H9 (cell line): ENCODE measurements around the gene STAB1. TPM values are rescaled to one million over a fixed set of nuclear protein-coding genes. Genes with fewer than 3 reads are reported as not detected.

Source experiments
- DNase-seq: peaks from one replicate; pipeline ENCODE4 v3.0.0-alpha.2; 2017
- H2AFZ ChIP-seq: one replicate; pipeline ENCODE4 v1.6.1; 2013; ENCODE audit warnings: mild to moderate bottlenecking, low read length, control low read depth, moderate library complexity
- H2AK5ac ChIP-seq: 2 replicates; pipeline ENCODE4 v1.6.1; 2013; ENCODE audit warnings: low read length, control low read depth, mixed read lengths; ENCODE audit not compliant: insufficient read length
- H2BK120ac ChIP-seq: one replicate; pipeline ENCODE4 v1.6.1; 2013; ENCODE audit warnings: low read depth, mild to moderate bottlenecking, low read length, control low read depth, inconsistent platforms; ENCODE audit not compliant: poor library complexity, severe bottlenecking
- H2BK12ac ChIP-seq: 2 replicates; pipeline ENCODE4 v1.6.1; 2013; ENCODE audit warnings: low read length, control low read depth, mixed read lengths, low read depth; ENCODE audit not compliant: insufficient read length
- H2BK15ac ChIP-seq: 2 replicates; pipeline ENCODE4 v1.6.1; 2013; ENCODE audit warnings: low read depth, low read length, control low read depth
- H2BK20ac ChIP-seq: one replicate; pipeline ENCODE4 v1.6.1; 2013; ENCODE audit warnings: low read depth, mild to moderate bottlenecking, low read length, control low read depth, inconsistent platforms; ENCODE audit not compliant: poor library complexity, severe bottlenecking
- H2BK5ac ChIP-seq: 2 replicates; pipeline ENCODE4 v1.6.1; 2013; ENCODE audit warnings: low read length, control low read depth, mixed read lengths; ENCODE audit not compliant: insufficient read length
- H3K14ac ChIP-seq: 2 replicates; pipeline ENCODE4 v1.6.1; 2013; ENCODE audit warnings: low read length, control low read depth; ENCODE audit not compliant: insufficient read depth
- H3K18ac ChIP-seq: 2 replicates; pipeline ENCODE4 v1.6.1; 2013; ENCODE audit warnings: low read depth, mild to moderate bottlenecking, mixed read lengths, low read length, control low read depth; ENCODE audit not compliant: insufficient read length
- H3K23ac ChIP-seq: 2 replicates; pipeline ENCODE4 v1.6.1; 2013; ENCODE audit warnings: low read length, control low read depth, mixed read lengths, low read depth; ENCODE audit not compliant: insufficient read length
- H3K23me2 ChIP-seq: 2 replicates; pipeline ENCODE4 v1.6.1; 2013; ENCODE audit warnings: low read depth, mild to moderate bottlenecking, mixed read lengths, low read length, control low read depth; ENCODE audit not compliant: insufficient read length, poor library complexity, severe bottlenecking
- H3K27ac ChIP-seq: 2 replicates; pipeline ENCODE4 v1.5.1; 2013; ENCODE audit warnings: low read length, control low read depth, mixed read lengths, low read depth; ENCODE audit not compliant: insufficient read length
- H3K27me3 ChIP-seq: 2 replicates; pipeline ENCODE4 v1.6.1; 2013; ENCODE audit warnings: low read length, control low read depth, inconsistent platforms; ENCODE audit not compliant: insufficient read depth
- H3K4ac ChIP-seq: 2 replicates; pipeline ENCODE4 v1.6.1; 2013; ENCODE audit warnings: low read depth, mild to moderate bottlenecking, control low read depth, inconsistent platforms, low read length, moderate library complexity
- H3K4me1 ChIP-seq: 2 replicates; pipeline ENCODE4 v1.6.1; 2013; ENCODE audit warnings: low read length, control low read depth, inconsistent platforms; ENCODE audit not compliant: insufficient read depth
- H3K4me2 ChIP-seq: 2 replicates; pipeline ENCODE4 v1.6.1; 2013; ENCODE audit warnings: low read length, control low read depth, mixed read lengths; ENCODE audit not compliant: insufficient read length, insufficient read depth
- H3K56ac ChIP-seq: 2 replicates; pipeline ENCODE4 v1.6.1; 2013; ENCODE audit warnings: low read depth, mild to moderate bottlenecking, mixed read lengths, low read length, control low read depth; ENCODE audit not compliant: insufficient read length
- H3K79me1 ChIP-seq: 2 replicates; pipeline ENCODE4 v1.6.1; 2013; ENCODE audit warnings: low read depth, mild to moderate bottlenecking, moderate library complexity, low read length, control low read depth, inconsistent platforms; ENCODE audit not compliant: insufficient read depth, poor library complexity, severe bottlenecking
- H3K79me2 ChIP-seq: 2 replicates; pipeline ENCODE4 v1.6.1; 2013; ENCODE audit warnings: low read length, control low read depth, inconsistent platforms; ENCODE audit not compliant: insufficient read depth
- H3K9ac ChIP-seq: 2 replicates; pipeline ENCODE4 v1.6.1; 2013; ENCODE audit warnings: low read length, control low read depth, mixed read lengths; ENCODE audit not compliant: insufficient read length; ENCODE audit errors: extremely low read depth
- H3K9me3 ChIP-seq: one replicate; pipeline ENCODE4 v1.6.1; 2013; ENCODE audit warnings: low read depth, low read length, inconsistent platforms; ENCODE audit not compliant: control insufficient read depth
- H3T11ph ChIP-seq: one replicate; pipeline ENCODE4 v1.6.1; 2013; ENCODE audit warnings: mild to moderate bottlenecking, low read length, control low read depth, inconsistent platforms
- H4K20me1 ChIP-seq: one replicate; pipeline ENCODE4 v1.6.1; 2013; ENCODE audit not compliant: control insufficient read depth, insufficient read length, insufficient read depth
- H4K5ac ChIP-seq: 2 replicates; pipeline ENCODE4 v1.6.1; 2013; ENCODE audit warnings: low read depth, mild to moderate bottlenecking, mixed read lengths, low read length, control low read depth; ENCODE audit not compliant: insufficient read length
- H4K8ac ChIP-seq: replicated peaks from 2 replicates; pipeline ENCODE4 v1.6.1; 2013; ENCODE audit warnings: low read length, control low read depth, mixed read lengths, low read depth; ENCODE audit not compliant: insufficient read length
- H4K91ac ChIP-seq: 2 replicates; pipeline ENCODE4 v1.6.1; 2013; ENCODE audit warnings: low read depth, mild to moderate bottlenecking, moderate library complexity, mixed read lengths, low read length, control low read depth; ENCODE audit not compliant: insufficient read length
- H3K27ac Mint-ChIP-seq, 3 experiments: 2 replicates in 2 of 3; 3 replicates in 1 of 3; pipeline ENCODE4 v1.8.0; 2020 to 2021; ENCODE audit warnings: mixed read lengths in 3 of 3, mild to moderate bottlenecking in 1 of 3, moderate library complexity in 1 of 3
- H3K27me3 Mint-ChIP-seq: 2 replicates; pipeline ENCODE4 v1.8.0; 2021; ENCODE audit warnings: low read depth, mild to moderate bottlenecking, moderate library complexity, mixed read lengths
- H3K36me3 Mint-ChIP-seq, 3 experiments: 2 replicates in 2 of 3; 3 replicates in 1 of 3; pipeline ENCODE4 v1.8.0; 2020 to 2021; ENCODE audit warnings: low read depth in 3 of 3, mixed read lengths in 3 of 3; ENCODE audit not compliant: insufficient read depth in 1 of 3
- H3K4me1 Mint-ChIP-seq, 2 experiments: 2 replicates each; pipeline ENCODE4 v1.8.0; 2020; ENCODE audit warnings: mixed read lengths in 2 of 2
- H3K4me3 Mint-ChIP-seq, 2 experiments: 2 replicates in 1 of 2; 3 replicates in 1 of 2; pipeline ENCODE4 v1.8.0; 2020 to 2021; ENCODE audit warnings: mild to moderate bottlenecking in 2 of 2, mixed read lengths in 2 of 2, moderate library complexity in 1 of 2
- H3K9me3 Mint-ChIP-seq, 2 experiments: 2 replicates in 1 of 2; 3 replicates in 1 of 2; pipeline ENCODE4 v1.8.0; 2020; ENCODE audit warnings: mild to moderate bottlenecking in 2 of 2, mixed read lengths in 2 of 2, moderate library complexity in 1 of 2
- CTCF ChIP-seq: fragments of 200-600 bp; sonication (generic); conservative IDR thresholded peaks from 3 replicates; pipeline ENCODE4 v1.8.0; 2021; ENCODE audit warnings: antibody characterized with exemption, mild to moderate bottlenecking
- WGBS: extraction: QIAGEN DNeasy Blood & Tissue Kit; methylation state at CpG from one replicate; pipeline ENCODE4 v1.1.7; 2013; ENCODE audit warnings: missing lambda C conversion rate, low lambda C conversion rate, mixed read lengths; ENCODE audit not compliant: insufficient read length; ENCODE audit errors: extremely low coverage; 5-methylcytosine and 5-hydroxymethylcytosine counted together
- total RNA-seq: library from RNA; stranded (reverse); gene quantifications from 2 replicates; pipeline ENCODE4 v1.2.1, GENCODE V29; 2021

STAB1 gene
- total RNA-seq, 1 experiment from 2014 or later, result 1.5 TPM

- no peaks in the 10 kb centered on the region for H3K27me3 ChIP-seq
- H3K14ac ChIP-seq, result no peak overlapping the region
- TF ChIP-seq CTCF, result no peak
- no peak overlapping the region for H2BK120ac ChIP-seq
- no peak overlapping the region for H3K4me2 ChIP-seq
- no peak overlapping the region for H3K4ac ChIP-seq
- H2BK5ac ChIP-seq, result no peak overlapping the region
- DNase-seq, result no peak
- no peaks in the 10 kb centered on the region for H3K9me3 Mint-ChIP-seq
- H3K79me1 ChIP-seq, result no peaks in the 10 kb centered on the region
- no peak overlapping the region for H3K4me3 Mint-ChIP-seq
- no peaks in the 10 kb centered on the region for H3K9me3 ChIP-seq
- no peak overlapping the region for H4K8ac ChIP-seq
- H2BK20ac ChIP-seq, result no peak overlapping the region
- no peak overlapping the region for H3K27ac ChIP-seq
- H3K9ac ChIP-seq, result no peak overlapping the region
- H3K4me1 Mint-ChIP-seq, result no peaks in the 10 kb centered on the region; a peak in 2 of 4 replicates
- no peaks in the 10 kb centered on the region for H4K20me1 ChIP-seq
- no peaks in the 10 kb centered on the region for H3K23me2 ChIP-seq
- no peaks in the 10 kb centered on the region for H3K4me1 ChIP-seq
- H3K56ac ChIP-seq, result no peak overlapping the region
- no peaks in the 10 kb centered on the region for H3K79me2 ChIP-seq
- no peak overlapping the region for H4K5ac ChIP-seq
- no peak overlapping the region; a peak in 1 of 7 replicates for H3K27ac Mint-ChIP-seq
- WGBS, result no CpG with 5 or more reads among the region's 16 CpGs
- no peak overlapping the region for H2AK5ac ChIP-seq
- H2BK15ac ChIP-seq, result no peak overlapping the region
- no peak overlapping the region for H3K23ac ChIP-seq
- H3K18ac ChIP-seq, result no peak overlapping the region
- H2BK12ac ChIP-seq, result no peak overlapping the region
- no peak overlapping the region for H4K91ac ChIP-seq
- peaks cover 60 to 97% (median 97%) of the 10 kb centered on the region in 3 experiments for H3K36me3 Mint-ChIP-seq
- H3T11ph ChIP-seq, result no peak overlapping the region
- no peaks in the 10 kb centered on the region for H3K27me3 Mint-ChIP-seq
- no peak overlapping the region for H2AFZ ChIP-seq
These were observed 17.9 kb upstream of the STAB1 start for GRCh38 chr3:52477076-52477795.
